ENCODE measurements around the gene PDE8B. TPM values are rescaled to one million over a fixed set of nuclear protein-coding genes. Genes with fewer than 3 reads are reported as not detected.

PDE8B gene
- total RNA-seq = not detected

DNA sequence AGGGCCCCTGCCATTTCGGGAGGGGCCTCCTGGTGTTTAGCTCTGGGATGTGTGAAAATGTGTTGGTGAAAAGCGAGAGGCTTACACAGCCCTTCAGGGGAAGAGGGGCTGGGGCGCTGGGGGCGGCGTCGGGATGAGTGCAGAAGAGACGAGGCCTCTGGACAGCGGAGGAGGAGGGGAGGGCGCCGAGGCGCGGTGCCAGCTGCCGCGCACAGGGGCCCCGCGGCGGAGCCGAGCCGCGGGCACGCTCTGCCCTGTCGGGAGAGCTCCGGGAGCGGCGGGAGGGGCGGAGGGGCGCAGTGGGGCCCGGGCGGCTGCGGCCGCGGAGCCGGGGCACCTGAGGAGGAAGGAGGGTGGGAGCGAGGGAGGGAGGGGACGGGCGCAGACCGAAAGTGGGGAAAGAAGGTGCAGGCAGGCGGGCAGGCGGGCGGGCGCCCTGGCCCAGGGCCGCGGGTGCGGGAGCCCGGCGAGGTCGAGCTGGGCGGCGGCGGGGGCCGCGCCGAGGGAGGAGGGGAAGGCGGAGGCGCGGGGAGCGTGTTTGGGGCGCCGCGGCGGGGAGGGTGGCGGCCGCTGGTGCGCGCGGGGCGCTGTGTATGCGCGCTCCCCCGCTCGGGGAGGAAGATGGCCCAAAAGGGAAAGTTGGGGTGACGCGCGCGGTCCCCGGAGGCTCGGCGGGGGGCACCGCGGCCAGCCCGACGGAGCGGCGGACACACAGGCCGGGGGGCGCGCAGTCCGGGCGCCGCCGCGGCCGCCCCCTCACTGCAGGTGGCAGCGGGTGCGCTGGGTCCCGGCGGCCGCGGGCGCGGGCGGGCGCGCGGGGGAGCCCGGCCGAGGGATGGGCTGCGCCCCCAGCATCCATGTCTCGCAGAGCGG, at the start of gene PDE8B:
PDE8B (plus strand) TSS at position 590 of the 873 bp plus-strand sequence; CDS start at position 836, 246 bp downstream.
- CTCF ChIA-PET = no interaction called here

DNA sequence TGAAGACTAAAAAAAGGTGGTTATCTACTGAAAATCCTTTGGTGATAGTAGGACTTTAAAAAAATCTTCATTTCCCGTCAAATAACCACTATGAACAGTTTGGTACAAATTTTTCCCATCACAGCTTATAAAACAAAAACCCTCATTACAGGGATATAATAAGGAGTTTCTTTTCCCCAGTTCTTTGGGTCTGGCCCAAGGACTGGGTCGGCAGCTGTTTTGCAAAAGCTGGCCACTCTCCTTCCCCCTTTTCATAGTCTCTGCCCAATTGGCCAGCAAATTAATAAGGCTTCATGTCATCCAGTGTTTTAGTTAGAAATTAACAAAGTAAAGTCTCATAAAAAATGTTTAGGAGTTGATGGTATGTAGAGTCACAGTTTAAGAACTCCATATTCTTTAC, 47.0 kb upstream of the PDE8B start:
- H3K4me3 Mint-ChIP-seq = no peak overlapping the region
- H3K27ac Mint-ChIP-seq = no peak overlapping the region
- H3K27me3 Mint-ChIP-seq = peaks cover 2% of the 10 kb centered on the region
- H3K9me3 Mint-ChIP-seq = peaks cover 2% of the 10 kb centered on the region
- CTCF ChIA-PET = interaction anchor here (0.6 to 1.2 kb wide), 2 partner anchors 18 to 650 kb away, joined by 3 read pairs; no protein-coding TSS in a partner anchor
- POLR2A ChIA-PET = no interaction called here
- intact Hi-C loops (cut with micrococcal nuclease) = no loop called here
- H3K36me3 Mint-ChIP-seq = no peaks in the 10 kb centered on the region
- H3K4me1 Mint-ChIP-seq (ENCODE audit: low read depth) = no peaks in the 10 kb centered on the region
- DNase-seq = no peak

More for the DNA sequence above, at the start of gene PDE8B:
- H3K27ac Mint-ChIP-seq = no peak within 1 kb of the TSS
- peak within 1 kb of the TSS; percentile 56 for H3K4me3 Mint-ChIP-seq
- peaks cover 7% of the 10 kb centered on the region for H3K4me1 Mint-ChIP-seq (ENCODE audit: low read depth)
- intact Hi-C loops (cut with micrococcal nuclease) = no loop called here
- POLR2A ChIA-PET = no interaction called here
- peaks cover 49% of the 10 kb centered on the region for H3K27me3 Mint-ChIP-seq
- no peaks in the 10 kb centered on the region for H3K36me3 Mint-ChIP-seq
- DNase-seq = peak; percentile 15
- H3K9me3 Mint-ChIP-seq = no peaks in the 10 kb centered on the region

GRCh38 chr5:77167063-77167462, 43.4 kb upstream of the PDE8B start:
- Mint-ChIP-seq H3K4me1 (ENCODE audit: low read depth) (no peaks in the 10 kb centered on the region), H3K27ac (no peak overlapping the region), H3K9me3 (no peaks in the 10 kb centered on the region), H3K4me3 (no peak overlapping the region), H3K27me3 (peaks cover 12% of the 10 kb centered on the region), H3K36me3 (no peaks in the 10 kb centered on the region)
- intact Hi-C loops (cut with micrococcal nuclease) = no loop called here
- POLR2A ChIA-PET = no interaction called here
- CTCF ChIA-PET = interaction anchor here (0.6 kb wide), 1 partner anchor 287 kb away, joined by 3 read pairs; no protein-coding TSS in a partner anchor
- DNase-seq = no peak

DNA sequence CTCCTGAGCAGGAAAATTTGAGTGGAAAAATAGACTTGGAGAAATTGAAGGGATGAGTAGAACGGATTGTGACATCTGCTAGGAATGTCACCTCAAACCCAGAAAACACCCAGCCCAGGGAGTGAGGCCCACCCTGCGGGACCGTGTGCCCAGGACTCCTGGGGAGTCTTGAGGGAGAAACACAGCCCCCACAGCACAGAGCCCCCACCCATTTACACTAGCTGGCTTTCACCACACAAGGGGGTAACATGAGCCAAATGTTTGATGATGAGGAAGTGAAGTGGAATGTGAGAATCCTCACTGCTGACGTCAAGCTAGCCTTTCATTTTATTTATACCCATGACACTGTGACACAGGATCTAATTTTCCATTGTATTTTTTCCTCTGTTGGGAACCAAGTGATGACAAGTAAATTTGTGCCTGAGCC, 42.8 kb upstream of the PDE8B start:
- ChIA-PET POLR2A (no interaction called here), CTCF (interaction anchor here (0.6 kb wide), 1 partner anchor 287 kb away, joined by 3 read pairs; no protein-coding TSS in a partner anchor)
- Mint-ChIP-seq H3K4me1 (ENCODE audit: low read depth) (no peaks in the 10 kb centered on the region), H3K27ac (no peak overlapping the region), H3K27me3 (peaks cover 12% of the 10 kb centered on the region), H3K36me3 (no peaks in the 10 kb centered on the region), H3K9me3 (no peaks in the 10 kb centered on the region), H3K4me3 (no peak overlapping the region)
- intact Hi-C loops (cut with micrococcal nuclease) = no loop called here
- DNase-seq = no peak

DNA sequence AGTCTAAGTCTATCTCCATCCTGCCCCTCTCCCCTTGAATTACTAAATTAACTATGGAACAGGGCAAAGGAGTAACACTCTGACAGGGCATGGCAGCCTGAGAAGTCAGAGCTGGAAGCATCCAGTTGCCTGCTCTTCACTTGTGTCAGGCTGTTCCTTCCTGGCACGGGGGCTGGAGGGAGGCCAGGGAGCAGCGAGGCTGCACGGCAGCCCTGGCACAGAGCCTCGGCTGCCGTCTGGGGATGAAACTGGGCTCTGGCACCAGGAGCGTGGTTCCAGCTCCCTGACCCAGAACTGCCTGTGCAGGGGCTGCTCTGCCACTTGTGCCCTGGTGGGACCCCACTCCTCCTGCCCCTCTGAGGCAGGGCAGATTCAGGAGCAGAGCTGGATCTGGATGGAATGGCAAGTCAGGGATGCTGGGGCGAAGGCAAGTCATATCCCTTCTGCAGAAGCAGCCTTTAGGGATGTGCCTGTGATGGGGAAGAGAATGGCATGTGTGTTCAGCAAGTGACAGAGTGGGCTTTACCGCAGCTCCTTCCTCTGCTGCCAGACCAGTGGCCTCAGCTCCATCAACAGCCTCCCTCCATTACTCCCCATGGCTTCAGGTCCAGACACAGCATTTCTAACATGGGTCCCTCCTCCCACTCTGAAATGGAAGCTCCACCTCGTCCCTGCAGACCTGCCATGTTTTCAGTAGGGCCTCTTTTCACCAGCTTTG, 42.2 kb upstream of the PDE8B start:
- Mint-ChIP-seq H3K27me3 (peaks cover 12% of the 10 kb centered on the region), H3K27ac (no peak overlapping the region), H3K9me3 (no peaks in the 10 kb centered on the region), H3K4me1 (ENCODE audit: low read depth) (no peaks in the 10 kb centered on the region), H3K36me3 (no peaks in the 10 kb centered on the region), H3K4me3 (no peak overlapping the region)
- no peak for DNase-seq
- CTCF ChIA-PET = interaction anchor here (0.6 kb wide), 1 partner anchor 15 kb away, joined by 3 read pairs; no protein-coding TSS in a partner anchor
- intact Hi-C loops (cut with micrococcal nuclease) = no loop called here
- POLR2A ChIA-PET = no interaction called here

DNA sequence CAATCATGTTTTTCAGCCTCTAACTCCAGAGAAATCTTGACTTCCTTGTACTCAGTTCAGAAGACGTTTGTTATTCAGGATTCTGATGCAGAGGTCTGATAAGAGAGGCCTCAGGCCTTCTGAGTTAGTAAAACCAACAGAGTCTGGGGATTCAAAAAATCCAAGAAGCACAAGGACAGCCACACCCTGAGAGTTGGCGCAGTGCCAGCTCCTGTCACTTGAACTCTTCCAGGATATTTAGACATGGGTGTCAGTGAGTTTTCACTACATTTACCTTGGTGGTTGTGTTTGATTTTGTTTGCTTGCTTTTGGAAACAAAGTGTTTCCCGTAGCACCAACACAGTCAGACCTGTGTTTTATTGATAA, 41.6 kb upstream of the PDE8B start:
- ChIA-PET POLR2A (no interaction called here), CTCF (interaction anchor here (0.6 kb wide), 1 partner anchor 16 kb away, joined by 3 read pairs; no protein-coding TSS in a partner anchor)
- H3K27ac Mint-ChIP-seq = no peak overlapping the region
- DNase-seq = no peak
- no peaks in the 10 kb centered on the region for H3K9me3 Mint-ChIP-seq
- H3K36me3 Mint-ChIP-seq = no peaks in the 10 kb centered on the region
- no peak overlapping the region for H3K4me3 Mint-ChIP-seq
- intact Hi-C loops (cut with micrococcal nuclease) = no loop called here
- no peaks in the 10 kb centered on the region for H3K4me1 Mint-ChIP-seq (ENCODE audit: low read depth)
- peaks cover 12% of the 10 kb centered on the region for H3K27me3 Mint-ChIP-seq

DNA sequence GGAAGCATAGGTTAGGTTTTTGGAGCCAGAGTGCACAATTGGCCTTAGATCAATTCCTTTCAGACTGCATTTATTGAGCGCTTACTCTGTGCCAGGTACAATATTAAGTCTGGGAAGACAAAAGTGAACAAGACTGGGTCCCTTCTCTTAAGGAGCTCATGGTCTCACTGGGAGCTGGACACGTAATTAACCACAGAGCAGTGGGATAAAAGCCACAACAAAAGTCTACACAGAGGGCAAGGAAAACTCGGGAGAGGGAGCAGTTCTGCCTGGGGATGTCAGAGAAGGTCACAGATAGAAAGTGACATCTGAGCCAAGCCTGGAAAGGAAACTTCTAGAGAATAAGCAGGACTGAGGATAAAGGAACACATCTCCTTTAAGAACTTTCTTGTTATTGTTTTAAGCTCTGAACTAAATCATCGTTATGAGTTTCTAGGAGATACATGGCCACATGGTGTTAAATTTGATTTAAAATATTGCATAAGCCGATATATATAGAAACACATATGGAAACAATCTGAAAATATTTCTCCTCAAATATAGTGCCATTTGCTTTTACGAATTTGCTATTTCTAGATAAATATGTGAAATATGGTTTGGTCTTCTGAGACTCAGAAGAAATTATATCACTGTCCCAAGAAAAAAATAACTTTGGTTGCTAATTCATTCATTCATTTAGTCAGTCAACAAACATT, 40.1 kb upstream of the PDE8B start:
- Mint-ChIP-seq H3K36me3 (no peaks in the 10 kb centered on the region), H3K4me1 (ENCODE audit: low read depth) (no peaks in the 10 kb centered on the region), H3K27ac (no peak overlapping the region), H3K27me3 (peaks cover 12% of the 10 kb centered on the region), H3K4me3 (no peak overlapping the region), H3K9me3 (no peaks in the 10 kb centered on the region)
- CTCF ChIA-PET = interaction anchor here (1.0 kb wide), 1 partner anchor 27 kb away, joined by 3 read pairs; no protein-coding TSS in a partner anchor
- DNase-seq = no peak
- intact Hi-C loops (cut with micrococcal nuclease) = no loop called here
- POLR2A ChIA-PET = no interaction called here

- Mint-ChIP-seq H3K27ac (no peak overlapping the region), H3K4me3 (no peak overlapping the region), H3K27me3 (peaks cover 12% of the 10 kb centered on the region), H3K36me3 (no peaks in the 10 kb centered on the region), H3K9me3 (no peaks in the 10 kb centered on the region), H3K4me1 (ENCODE audit: low read depth) (no peaks in the 10 kb centered on the region)
- no peak for DNase-seq
- ChIA-PET POLR2A (no interaction called here), CTCF (no interaction called here)
- intact Hi-C loops (cut with micrococcal nuclease) = no loop called here
Measured at GRCh38 chr5:77171141-77171910, 39.2 kb upstream of the PDE8B start.

- POLR2A ChIA-PET = no interaction called here
Measured at GRCh38 chr5:77172713-77173328, 37.7 kb upstream of the PDE8B start.

DNA sequence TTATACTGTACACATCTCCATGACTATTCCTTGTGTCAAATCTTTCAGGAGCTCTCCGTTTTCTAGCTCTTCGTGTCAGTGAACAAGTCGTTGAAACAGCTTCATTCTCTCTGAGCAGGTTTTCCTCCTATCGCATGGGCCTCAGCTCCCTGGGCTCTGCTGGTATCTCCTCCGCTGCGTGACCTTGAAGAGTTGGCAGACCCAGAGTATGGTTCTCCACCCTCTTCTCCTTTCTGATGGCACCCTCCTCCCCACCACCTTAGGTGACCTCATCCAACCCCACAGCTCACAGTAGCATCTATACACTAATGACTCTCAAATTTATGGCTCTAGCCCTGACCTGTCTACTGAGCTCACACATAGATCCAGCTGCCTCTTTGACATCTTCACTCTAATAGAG, 36.0 kb upstream of the PDE8B start:
- H3K4me1 Mint-ChIP-seq (ENCODE audit: low read depth) = no peaks in the 10 kb centered on the region
- H3K9me3 Mint-ChIP-seq = no peaks in the 10 kb centered on the region
- intact Hi-C loops (cut with micrococcal nuclease) = no loop called here
- H3K27me3 Mint-ChIP-seq = peaks cover 7% of the 10 kb centered on the region
- H3K27ac Mint-ChIP-seq = no peak overlapping the region
- no peak overlapping the region for H3K4me3 Mint-ChIP-seq
- no peak for DNase-seq
- no peaks in the 10 kb centered on the region for H3K36me3 Mint-ChIP-seq
- CTCF ChIA-PET = interaction anchor here (0.9 to 1.0 kb wide), 2 partner anchors 31 to 70 kb away, joined by 3 read pairs; no protein-coding TSS in a partner anchor
- POLR2A ChIA-PET = no interaction called here

More at GRCh38 chr5:77172713-77173328, 37.7 kb upstream of the PDE8B start:
- Mint-ChIP-seq H3K4me1 (ENCODE audit: low read depth) (no peaks in the 10 kb centered on the region), H3K4me3 (no peak overlapping the region), H3K27ac (no peak overlapping the region), H3K36me3 (no peaks in the 10 kb centered on the region), H3K27me3 (peaks cover 13% of the 10 kb centered on the region), H3K9me3 (no peaks in the 10 kb centered on the region)
- CTCF ChIA-PET = no interaction called here
- no peak for DNase-seq
- intact Hi-C loops (cut with micrococcal nuclease) = no loop called here

- H3K27me3 Mint-ChIP-seq = peaks cover 3% of the 10 kb centered on the region
- H3K9me3 Mint-ChIP-seq = no peaks in the 10 kb centered on the region
- no peaks in the 10 kb centered on the region for H3K4me1 Mint-ChIP-seq (ENCODE audit: low read depth)
- no peaks in the 10 kb centered on the region for H3K36me3 Mint-ChIP-seq
- CTCF ChIA-PET = no interaction called here
- H3K27ac Mint-ChIP-seq = no peak overlapping the region
- DNase-seq = no peak
- no peak overlapping the region for H3K4me3 Mint-ChIP-seq
- POLR2A ChIA-PET = no interaction called here
- intact Hi-C loops (cut with micrococcal nuclease) = no loop called here
Measured at GRCh38 chr5:77175231-77175630, 35.2 kb upstream of the PDE8B start.
